Smooth muscle cell (in vitro differentiated cells): ENCODE results near the gene SCGB2A2. TPM values are rescaled to one million over a fixed set of nuclear protein-coding genes. Genes with fewer than 3 reads are reported as not detected.

ENCODE experiments used
- DNase-seq: peaks from one replicate; lab custom pipeline; 2025; ENCODE audit not compliant: unreplicated experiment; lab: John Stamatoyannopoulos, UW
- H2AFZ ChIP-seq: fragments of 200-600 bp; sonication (generic); 2 replicates; pipeline ENCODE4 v1.6.0; 2016; ENCODE audit warnings: antibody characterized with exemption, low read depth, mild to moderate bottlenecking
- H3F3A ChIP-seq: fragments of 200-600 bp; sonication (generic); 2 replicates; pipeline ENCODE4 v1.6.0; 2017; ENCODE audit warnings: antibody characterized with exemption, low read depth
- H3K27ac ChIP-seq: fragments of 200-600 bp; sonication (generic); 2 replicates; pipeline ENCODE4 v1.5.1; 2016; ENCODE audit warnings: low read depth, mild to moderate bottlenecking
- H3K27me3 ChIP-seq: fragments of 200-600 bp; sonication (generic); 2 replicates; pipeline ENCODE4 v1.6.1; 2016; ENCODE audit warnings: low read depth, mild to moderate bottlenecking
- H3K36me3 ChIP-seq: fragments of 200-600 bp; sonication (generic); 2 replicates; pipeline ENCODE4 v1.5.1; 2016; ENCODE audit warnings: low read depth
- H3K4me1 ChIP-seq: fragments of 200-600 bp; sonication (generic); 2 replicates; pipeline ENCODE4 v1.5.1; 2016; ENCODE audit warnings: low read depth
- H3K4me2 ChIP-seq: fragments of 200-600 bp; sonication (generic); 2 replicates; pipeline ENCODE4 v1.6.0; 2016; ENCODE audit warnings: mild to moderate bottlenecking
- H3K4me3 ChIP-seq: fragments of 200-600 bp; sonication (generic); 2 replicates; pipeline ENCODE4 v1.5.1; 2016; ENCODE audit warnings: mild to moderate bottlenecking
- H3K79me2 ChIP-seq: fragments of 200-600 bp; sonication (generic); 2 replicates; pipeline ENCODE4 v1.6.0; 2016; ENCODE audit warnings: low read depth, mild to moderate bottlenecking
- H3K9ac ChIP-seq: fragments of 200-600 bp; sonication (generic); 2 replicates; pipeline ENCODE4 v1.6.0; 2016; ENCODE audit warnings: low read depth
- H3K9me3 ChIP-seq: fragments of 200-600 bp; sonication (generic); replicated peaks from 2 replicates; pipeline ENCODE4 v1.5.1; 2016; ENCODE audit warnings: low read depth
- H4K20me1 ChIP-seq: fragments of 200-600 bp; sonication (generic); 2 replicates; pipeline ENCODE4 v1.6.0; 2016; ENCODE audit warnings: low read depth
- WGBS: methylation state at CpG from one replicate; pipeline ENCODE4 v1.1.7; 2016; ENCODE audit warnings: low lambda C conversion rate; 5-methylcytosine and 5-hydroxymethylcytosine counted together
- polyA plus RNA-seq: library from polyadenylated mRNA; unstranded; fragments of >200 nt; fragmentation: Nextera tagmentation; extraction: Ambion mirVana; gene quantifications from 2 replicates; pipeline ENCODE4 v1.2.1, GENCODE V29; 2016
- total RNA-seq: library from RNA; depleted of rRNA; stranded (reverse); fragments of >200 nt; gene quantifications from 2 replicates; pipeline ENCODE4 v1.2.3, GENCODE V29; 2014
- TF ChIP-seq, protein P1 (sequence below): fragments of 200-600 bp; sonication (generic); IDR thresholded peaks from 2 replicates; pipeline ENCODE4 v1.5.1; 2017; ENCODE audit warnings: borderline replicate concordance, mild to moderate bottlenecking, antibody characterized with exemption; ENCODE audit not compliant: insufficient read depth, poor library complexity, severe bottlenecking

The SCGB2A2 gene
- total and polyA plus RNA-seq, 2 experiments from 2014 or later = not detected

DNA sequence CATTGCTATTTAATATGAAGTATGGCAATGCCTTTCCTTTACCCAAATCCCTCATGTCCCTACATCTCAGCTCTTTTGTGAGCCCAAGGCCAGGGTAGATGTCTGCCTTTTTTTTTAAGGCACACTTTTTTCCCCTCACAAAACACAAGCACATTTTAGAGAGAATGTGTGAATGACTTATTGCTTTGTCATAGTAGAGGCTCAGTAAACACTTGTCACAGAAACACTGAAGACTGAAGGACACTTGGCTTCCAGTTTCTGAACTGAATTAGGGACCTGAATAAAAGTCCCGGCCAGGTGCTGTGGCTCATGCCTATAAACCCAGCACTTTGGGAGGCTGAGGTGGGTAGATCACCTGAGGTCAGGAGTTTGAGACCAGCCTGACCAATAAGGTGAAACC, 2.9 kb upstream of the SCGB2A2 start:
- no peaks in the 10 kb centered on the region for H3K79me2 ChIP-seq
- no peak overlapping the region for H3K9ac ChIP-seq
- H3K27ac ChIP-seq = no peak overlapping the region
- H3K36me3 ChIP-seq = no peaks in the 10 kb centered on the region
- H3K9me3 ChIP-seq = no peaks in the 10 kb centered on the region
- H2AFZ ChIP-seq = no peak overlapping the region
- WGBS = 87% methylated on average over 1 of the region's 1 CpG
- DNase-seq = no peak
- H3K4me1 ChIP-seq = no peaks in the 10 kb centered on the region
- TF ChIP-seq, protein P1, sequence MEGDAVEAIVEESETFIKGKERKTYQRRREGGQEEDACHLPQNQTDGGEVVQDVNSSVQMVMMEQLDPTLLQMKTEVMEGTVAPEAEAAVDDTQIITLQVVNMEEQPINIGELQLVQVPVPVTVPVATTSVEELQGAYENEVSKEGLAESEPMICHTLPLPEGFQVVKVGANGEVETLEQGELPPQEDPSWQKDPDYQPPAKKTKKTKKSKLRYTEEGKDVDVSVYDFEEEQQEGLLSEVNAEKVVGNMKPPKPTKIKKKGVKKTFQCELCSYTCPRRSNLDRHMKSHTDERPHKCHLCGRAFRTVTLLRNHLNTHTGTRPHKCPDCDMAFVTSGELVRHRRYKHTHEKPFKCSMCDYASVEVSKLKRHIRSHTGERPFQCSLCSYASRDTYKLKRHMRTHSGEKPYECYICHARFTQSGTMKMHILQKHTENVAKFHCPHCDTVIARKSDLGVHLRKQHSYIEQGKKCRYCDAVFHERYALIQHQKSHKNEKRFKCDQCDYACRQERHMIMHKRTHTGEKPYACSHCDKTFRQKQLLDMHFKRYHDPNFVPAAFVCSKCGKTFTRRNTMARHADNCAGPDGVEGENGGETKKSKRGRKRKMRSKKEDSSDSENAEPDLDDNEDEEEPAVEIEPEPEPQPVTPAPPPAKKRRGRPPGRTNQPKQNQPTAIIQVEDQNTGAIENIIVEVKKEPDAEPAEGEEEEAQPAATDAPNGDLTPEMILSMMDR = no peak
- H3K4me2 ChIP-seq = no peak overlapping the region
- H4K20me1 ChIP-seq = no peaks in the 10 kb centered on the region
- H3K4me3 ChIP-seq = no peak overlapping the region
- no peaks in the 10 kb centered on the region for H3F3A ChIP-seq
- H3K27me3 ChIP-seq = peaks cover 21% of the 10 kb centered on the region

DNA sequence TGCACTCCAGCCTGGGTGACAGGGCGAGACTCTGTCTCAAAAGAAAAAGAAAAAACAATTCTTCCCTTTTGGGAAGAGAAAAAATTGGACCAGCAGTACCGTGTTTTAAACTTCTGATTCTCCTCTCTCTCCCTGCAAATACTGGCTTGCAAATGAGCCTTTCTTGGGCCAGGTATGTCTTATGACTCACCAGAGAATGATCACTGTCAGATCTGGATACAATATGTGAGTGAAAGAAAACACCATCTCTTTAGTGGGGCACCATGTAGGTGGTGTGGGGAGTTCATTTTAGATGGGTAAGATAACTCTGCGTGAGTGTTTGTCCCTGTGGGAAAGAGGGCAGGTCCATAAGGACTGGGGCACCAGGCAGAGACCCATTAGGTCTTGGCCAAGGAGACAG, 2.4 kb upstream of the SCGB2A2 start:
- H3K27me3 ChIP-seq = peaks cover 21% of the 10 kb centered on the region
- no peak overlapping the region for H3K9ac ChIP-seq
- H3K4me1 ChIP-seq = no peaks in the 10 kb centered on the region
- TF ChIP-seq, protein P1 = no peak
- WGBS = 73% methylated on average over 3 of the region's 3 CpGs
- no peaks in the 10 kb centered on the region for H3K36me3 ChIP-seq
- H4K20me1 ChIP-seq = no peaks in the 10 kb centered on the region
- H2AFZ ChIP-seq = no peak overlapping the region
- no peaks in the 10 kb centered on the region for H3F3A ChIP-seq
- no peak overlapping the region for H3K4me2 ChIP-seq
- H3K79me2 ChIP-seq = no peaks in the 10 kb centered on the region
- no peak overlapping the region for H3K27ac ChIP-seq
- H3K4me3 ChIP-seq = no peak overlapping the region
- H3K9me3 ChIP-seq = no peaks in the 10 kb centered on the region
- no peak for DNase-seq

DNA sequence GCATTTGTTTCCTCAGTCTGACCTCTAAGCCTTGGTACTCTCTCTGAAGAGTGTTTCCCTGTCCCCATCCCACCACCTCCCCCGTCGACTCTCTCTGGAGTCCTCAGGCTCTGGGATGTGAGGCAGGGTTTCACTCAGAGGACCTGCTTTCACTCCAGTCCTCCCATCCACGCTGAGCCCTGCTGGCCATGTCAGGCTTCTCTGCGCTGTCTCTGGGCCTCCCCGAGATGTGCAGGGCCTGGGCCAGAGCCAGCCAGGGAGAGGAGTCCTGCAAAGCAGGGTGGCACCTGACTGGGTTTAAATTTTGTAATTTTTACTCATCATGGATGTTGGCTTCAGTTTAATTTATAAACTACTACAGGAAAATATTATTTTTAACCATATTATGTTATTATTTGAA, 3.3 kb downstream of the SCGB2A2 start:
- H3K4me1 ChIP-seq = no peaks in the 10 kb centered on the region
- no peaks in the 10 kb centered on the region for H4K20me1 ChIP-seq
- no peak overlapping the region for H2AFZ ChIP-seq
- no peak overlapping the region for H3K9ac ChIP-seq
- no peak overlapping the region for H3K27ac ChIP-seq
- DNase-seq = no peak
- no peaks in the 10 kb centered on the region for H3F3A ChIP-seq
- WGBS = 86% methylated on average over 5 of the region's 5 CpGs
- H3K79me2 ChIP-seq = no peaks in the 10 kb centered on the region
- TF ChIP-seq, protein P1 = no peak
- no peaks in the 10 kb centered on the region for H3K9me3 ChIP-seq
- no peak overlapping the region for H3K4me3 ChIP-seq
- H3K4me2 ChIP-seq = no peak overlapping the region
- no peaks in the 10 kb centered on the region for H3K36me3 ChIP-seq
- H3K27me3 ChIP-seq = peaks cover 11% of the 10 kb centered on the region

GRCh38 chr11:62273789-62274275, 3.9 kb downstream of the SCGB2A2 start:
- no peak overlapping the region for H3K4me2 ChIP-seq

More at GRCh38 chr11:62273789-62274275, 3.9 kb downstream of the SCGB2A2 start:
- H3K27me3 ChIP-seq = peaks cover 11% of the 10 kb centered on the region
- H3K36me3 ChIP-seq = no peaks in the 10 kb centered on the region
- 90% methylated on average over 7 of the region's 7 CpGs for WGBS
- DNase-seq = no peak
- TF ChIP-seq, protein P1 = no peak
- no peaks in the 10 kb centered on the region for H3F3A ChIP-seq
- H3K9me3 ChIP-seq = no peaks in the 10 kb centered on the region
- no peak overlapping the region for H3K4me3 ChIP-seq
- H3K27ac ChIP-seq = no peak overlapping the region
- H3K4me1 ChIP-seq = no peaks in the 10 kb centered on the region
- H2AFZ ChIP-seq = no peak overlapping the region
- no peak overlapping the region for H3K9ac ChIP-seq
- H4K20me1 ChIP-seq = no peaks in the 10 kb centered on the region
- H3K79me2 ChIP-seq = no peaks in the 10 kb centered on the region
